HG02973 (cell line): Measurements from ENCODE around the gene SNCG.
"Not testable (repeated sequence)": the region's sequence is repeated elsewhere in the genome, so short reads cannot be mapped to it uniquely, and the experiment has no call there.

Source experiments
- ATAC-seq: cut with Tn5 transposase; IDR thresholded peaks from one replicate; pipeline ENCODE4 v1.9.1; 2021; ENCODE audit warnings: moderate library complexity; ENCODE audit not compliant: unreplicated experiment

Gene SNCG

GRCh38 chr10:86958116-86958900 lies at the start of gene SNCG:
Gene SNCG (plus strand): TSS chr10:86958599. CDS start chr10:86958698, 99 bp downstream.
- ATAC-seq = no peak

GRCh38 chr10:86914734-86915133 lies 43.7 kb upstream of the SNCG start:
- ATAC-seq = no peak

- ATAC-seq = no peak
Measured at GRCh38 chr10:86918022-86918471, 40.4 kb upstream of the SNCG start.

- no peak for ATAC-seq
Measured at GRCh38 chr10:86922553-86922961, 35.8 kb upstream of the SNCG start.

- ATAC-seq = no peak
Measured at GRCh38 chr10:86929468-86930380, 28.7 kb upstream of the SNCG start.

- ATAC-seq = no peak
Measured at GRCh38 chr10:86931872-86932271, 26.5 kb upstream of the SNCG start.

- no peak for ATAC-seq
Measured at GRCh38 chr10:86932674-86933073, 25.7 kb upstream of the SNCG start.

- ATAC-seq = not testable (repeated sequence)
Measured at GRCh38 chr10:86934162-86934711, 24.2 kb upstream of the SNCG start.

GRCh38 chr10:86936661-86937501 lies 21.5 kb upstream of the SNCG start:
- no peak for ATAC-seq

- ATAC-seq = no peak
Measured at GRCh38 chr10:86937502-86938154, 20.8 kb upstream of the SNCG start.

- no peak for ATAC-seq
Measured at GRCh38 chr10:86938260-86938659, 20.1 kb upstream of the SNCG start.

- ATAC-seq = not testable (repeated sequence)
Measured at GRCh38 chr10:86940076-86940475, 18.3 kb upstream of the SNCG start.

GRCh38 chr10:86940677-86941076 lies 17.7 kb upstream of the SNCG start:
- ATAC-seq = no peak

GRCh38 chr10:86941426-86941825 lies 17.0 kb upstream of the SNCG start:
- no peak for ATAC-seq

GRCh38 chr10:86941991-86942421 lies 16.4 kb upstream of the SNCG start:
- no peak for ATAC-seq

- ATAC-seq = no peak
Measured at GRCh38 chr10:86942441-86943315, 15.7 kb upstream of the SNCG start.

- ATAC-seq = no peak
Measured at GRCh38 chr10:86943316-86944030, 14.9 kb upstream of the SNCG start.

GRCh38 chr10:86944031-86944419 lies 14.4 kb upstream of the SNCG start:
- ATAC-seq = no peak
